AG09309 (cell line): ENCODE results near the gene HECTD4.
"Not testable (repeated sequence)": the region's sequence is repeated elsewhere in the genome, so short reads cannot be mapped to it uniquely, and the experiment has no call there.

ENCODE experiments used
- DNase-seq: peaks from one replicate; pipeline ENCODE4 v3.0.0-alpha.2; 2010; ENCODE audit warnings: low read depth
- H3K4me3 ChIP-seq: 2 replicates; pipeline ENCODE4 v1.5.1; 2011; ENCODE audit warnings: mild to moderate bottlenecking, low read depth, low read length, moderate library complexity; ENCODE audit not compliant: control insufficient read depth
- CTCF ChIP-seq: IDR thresholded peaks from 2 replicates; pipeline ENCODE4 v1.5.1; 2011; ENCODE audit warnings: mild to moderate bottlenecking, low read depth, low read length, inconsistent platforms; ENCODE audit not compliant: insufficient read depth, control insufficient read depth; ENCODE audit errors: missing control alignments

The HECTD4 gene

GRCh38 chr12:112121780-112122565, 260.3 kb downstream of the HECTD4 start:
- DNase-seq: peak; percentile 53
- TF ChIP-seq CTCF: no peak
- H3K4me3 ChIP-seq: no peak overlapping the region

- TF ChIP-seq CTCF: no peak
- no peak overlapping the region for H3K4me3 ChIP-seq
- no peak for DNase-seq
These were observed 264.5 kb downstream of the HECTD4 start for GRCh38 chr12:112117685-112118084.

GRCh38 chr12:112116232-112117060, 265.8 kb downstream of the HECTD4 start:
- DNase-seq: no peak
- no peak for TF ChIP-seq CTCF
- no peak overlapping the region for H3K4me3 ChIP-seq

GRCh38 chr12:112115259-112116045, 266.8 kb downstream of the HECTD4 start:
- no peak for TF ChIP-seq CTCF
- no peak for DNase-seq
- no peak overlapping the region for H3K4me3 ChIP-seq

GRCh38 chr12:112112409-112113133, 269.7 kb downstream of the HECTD4 start:
- TF ChIP-seq CTCF: no peak
- no peak for DNase-seq
- H3K4me3 ChIP-seq: no peak overlapping the region

- TF ChIP-seq CTCF: no peak
- H3K4me3 ChIP-seq: no peak overlapping the region
- DNase-seq: no peak
These were observed 270.3 kb downstream of the HECTD4 start for GRCh38 chr12:112111931-112112330.

- DNase-seq, H3K4me3 ChIP-seq: not testable (repeated sequence)
These were observed 271.2 kb downstream of the HECTD4 start for GRCh38 chr12:112110787-112111662.
